Breast epithelium (tissue), 4 donors: Measurements from ENCODE around the gene CTTN. TPM values are rescaled to one million over a fixed set of nuclear protein-coding genes. Genes with fewer than 3 reads are reported as not detected.

Source experiments
- DNase-seq, 2 donors: peaks; one replicate each; pipeline ENCODE4 v3.0.0-alpha.2; 2019; ENCODE audit warnings: low spot score in 2 of 2
- H3K27ac ChIP-seq, 2 donors: fragments of 200-600 bp; sonication (generic) in 1 of 2; one replicate each; pipeline ENCODE4 v1.5.1; 2016 to 2019; ENCODE audit warnings: mild to moderate bottlenecking in 1 of 2
- H3K27me3 ChIP-seq, 2 donors: fragments of 200-600 bp; sonication (generic) in 1 of 2; one replicate each; pipeline versions ENCODE4 v1.5.1 to v1.6.0; 2017 to 2019; ENCODE audit warnings: control low read depth in 1 of 2, mild to moderate bottlenecking in 1 of 2
- H3K36me3 ChIP-seq: fragments of 200-600 bp; one replicate; pipeline ENCODE4 v1.5.1; 2019
- H3K4me1 ChIP-seq, 2 donors: fragments of 200-600 bp; sonication (generic); one replicate each; pipeline ENCODE4 v1.5.1; 2016 to 2019; ENCODE audit warnings: control low read depth in 1 of 2
- H3K4me3 ChIP-seq, 3 donors: fragments of 200-600 bp; sonication (generic); 1 replicate in 2 of 3; 2 replicates in 1 of 3; pipeline ENCODE4 v1.5.1; 2016 to 2019; ENCODE audit warnings: mild to moderate bottlenecking in 3 of 3, moderate library complexity in 2 of 3
- H3K9me3 ChIP-seq, 2 donors: fragments of 200-600 bp; sonication (generic) in 1 of 2; one replicate each; pipeline ENCODE4 v1.5.1; 2016 to 2019; ENCODE audit warnings: control low read depth in 1 of 2
- POLR2A ChIP-seq: fragments of 450-650 bp; IDR thresholded peaks from one replicate; pipeline ENCODE4 v1.6.1; 2016; ENCODE audit warnings: antibody characterized with exemption, mild to moderate bottlenecking, moderate library complexity
- POLR2AphosphoS5 ChIP-seq, 3 donors: sonication (generic); formaldehyde crosslinking; IDR thresholded peaks; one replicate each; pipeline ENCODE4 v1.6.1; 2017; ENCODE audit warnings: antibody characterized with exemption in 3 of 3
- intact Hi-C: fragments of 100-400 bp; cut with DNase I; formaldehyde crosslinking; loops from one replicate; pipeline ENCODE4 v1.15.1; 2023; ENCODE audit warnings: low total_unique reads
- total RNA-seq, 3 donors: library from RNA; depleted of rRNA; stranded (reverse); fragments of >200 nt; gene quantifications; one replicate each; pipeline ENCODE4 v1.1.0, GENCODE V29; 2016
- TF ChIP-seq, protein P1 (sequence below), 3 donors: fragments of 450-650 bp; IDR thresholded peaks; one replicate each; pipeline ENCODE4 v1.5.1; 2016 to 2017; ENCODE audit warnings: antibody characterized with exemption in 3 of 3, mild to moderate bottlenecking in 3 of 3, moderate library complexity in 3 of 3

CTTN gene
- total RNA-seq, 3 donors from 2014 or later, result 283 to 306 (median 285) TPM

DNA sequence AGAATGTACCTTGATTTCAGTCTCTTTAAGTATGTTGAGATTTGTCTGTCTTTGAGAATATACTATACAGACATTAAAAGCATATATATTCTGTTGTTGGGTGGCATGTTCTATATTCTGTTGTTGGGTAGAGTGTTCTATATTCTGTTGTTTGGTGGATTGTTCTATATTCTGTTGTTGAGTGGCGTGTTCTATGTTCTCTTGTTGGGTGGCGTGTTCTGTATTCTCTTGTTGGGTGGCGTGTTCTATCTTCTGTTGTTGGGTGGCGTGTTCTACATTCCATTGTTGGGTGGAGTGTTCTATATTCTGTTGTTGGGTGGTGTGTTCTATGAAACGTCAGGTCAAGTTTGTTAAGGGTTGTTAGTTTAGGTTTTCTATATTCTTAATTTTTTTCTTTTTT is 27.1 kb upstream of the CTTN start:
- H3K27ac ChIP-seq, result no peak overlapping the region
- intact Hi-C loops, result no loop called here
- no peaks in the 10 kb centered on the region for H3K36me3 ChIP-seq

GRCh38 chr11:70372076-70372475 is 26.3 kb upstream of the CTTN start:
- no peak overlapping the region for H3K4me3 ChIP-seq
- DNase-seq, result no peak
- no peaks in the 10 kb centered on the region for H3K9me3 ChIP-seq
- no peaks in the 10 kb centered on the region for H3K4me1 ChIP-seq
- H3K27me3 ChIP-seq, result no peaks in the 10 kb centered on the region
- intact Hi-C loops, result no loop called here
- no peaks in the 10 kb centered on the region for H3K36me3 ChIP-seq
- H3K27ac ChIP-seq, result no peak overlapping the region
- TF ChIP-seq, protein P1, sequence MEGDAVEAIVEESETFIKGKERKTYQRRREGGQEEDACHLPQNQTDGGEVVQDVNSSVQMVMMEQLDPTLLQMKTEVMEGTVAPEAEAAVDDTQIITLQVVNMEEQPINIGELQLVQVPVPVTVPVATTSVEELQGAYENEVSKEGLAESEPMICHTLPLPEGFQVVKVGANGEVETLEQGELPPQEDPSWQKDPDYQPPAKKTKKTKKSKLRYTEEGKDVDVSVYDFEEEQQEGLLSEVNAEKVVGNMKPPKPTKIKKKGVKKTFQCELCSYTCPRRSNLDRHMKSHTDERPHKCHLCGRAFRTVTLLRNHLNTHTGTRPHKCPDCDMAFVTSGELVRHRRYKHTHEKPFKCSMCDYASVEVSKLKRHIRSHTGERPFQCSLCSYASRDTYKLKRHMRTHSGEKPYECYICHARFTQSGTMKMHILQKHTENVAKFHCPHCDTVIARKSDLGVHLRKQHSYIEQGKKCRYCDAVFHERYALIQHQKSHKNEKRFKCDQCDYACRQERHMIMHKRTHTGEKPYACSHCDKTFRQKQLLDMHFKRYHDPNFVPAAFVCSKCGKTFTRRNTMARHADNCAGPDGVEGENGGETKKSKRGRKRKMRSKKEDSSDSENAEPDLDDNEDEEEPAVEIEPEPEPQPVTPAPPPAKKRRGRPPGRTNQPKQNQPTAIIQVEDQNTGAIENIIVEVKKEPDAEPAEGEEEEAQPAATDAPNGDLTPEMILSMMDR (IDR thresholded peaks at IDR 0.05), result no peak
- TF ChIP-seq POLR2A (no peak), POLR2AphosphoS5 (IDR thresholded peaks at IDR 0.05) (no peak)

More for the DNA sequence above, 27.1 kb upstream of the CTTN start:
- no peak for DNase-seq
- no peaks in the 10 kb centered on the region for H3K27me3 ChIP-seq
- H3K9me3 ChIP-seq, result no peaks in the 10 kb centered on the region
- TF ChIP-seq POLR2AphosphoS5 (IDR thresholded peaks at IDR 0.05), result no peak
- no peak for TF ChIP-seq POLR2A
- TF ChIP-seq, protein P1 (IDR thresholded peaks at IDR 0.05), result no peak
- H3K4me3 ChIP-seq, result no peak overlapping the region
- H3K4me1 ChIP-seq, result no peaks in the 10 kb centered on the region

- no peak overlapping the region for H3K4me3 ChIP-seq
- H3K36me3 ChIP-seq, result peaks cover 11% of the 10 kb centered on the region
- TF ChIP-seq POLR2A (no peak), POLR2AphosphoS5 (IDR thresholded peaks at IDR 0.05) (no peak)
- TF ChIP-seq, protein P1 (IDR thresholded peaks at IDR 0.05), result no peak
- no peaks in the 10 kb centered on the region for H3K9me3 ChIP-seq
- no peaks in the 10 kb centered on the region for H3K4me1 ChIP-seq
- no peak overlapping the region for H3K27ac ChIP-seq
- intact Hi-C loops, result no loop called here
- no peaks in the 10 kb centered on the region for H3K27me3 ChIP-seq
- DNase-seq, result no peak
These were observed 21.7 kb upstream of the CTTN start for GRCh38 chr11:70376621-70377020.

DNA sequence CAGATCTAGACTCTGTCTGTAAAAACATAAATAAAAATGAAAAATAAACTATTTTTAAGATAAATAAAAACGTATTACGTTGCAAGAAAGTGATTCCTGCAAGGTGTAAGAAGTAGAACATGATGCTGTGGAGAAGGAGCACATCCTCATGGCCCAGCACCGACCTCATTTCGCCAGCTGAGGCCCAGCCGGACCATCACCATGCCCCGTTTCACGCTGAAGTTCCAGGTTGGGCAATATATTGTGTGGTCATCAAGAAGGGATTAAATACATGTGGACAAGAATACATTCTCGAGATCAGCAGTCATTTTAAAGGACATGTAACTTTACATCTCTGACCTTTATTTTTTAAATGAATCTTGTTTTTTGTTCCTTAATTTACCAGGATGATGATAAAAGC is 20.7 kb upstream of the CTTN start:
- H3K36me3 ChIP-seq, result peaks cover 11% of the 10 kb centered on the region
- H3K27ac ChIP-seq, result no peak overlapping the region
- intact Hi-C loops, result no loop called here
- H3K4me1 ChIP-seq, result no peaks in the 10 kb centered on the region
- TF ChIP-seq, protein P1 (IDR thresholded peaks at IDR 0.05), result no peak
- TF ChIP-seq POLR2A (no peak), POLR2AphosphoS5 (IDR thresholded peaks at IDR 0.05) (no peak)
- no peaks in the 10 kb centered on the region for H3K27me3 ChIP-seq
- H3K4me3 ChIP-seq, result no peak overlapping the region
- DNase-seq, result no peak
- no peaks in the 10 kb centered on the region for H3K9me3 ChIP-seq

DNA sequence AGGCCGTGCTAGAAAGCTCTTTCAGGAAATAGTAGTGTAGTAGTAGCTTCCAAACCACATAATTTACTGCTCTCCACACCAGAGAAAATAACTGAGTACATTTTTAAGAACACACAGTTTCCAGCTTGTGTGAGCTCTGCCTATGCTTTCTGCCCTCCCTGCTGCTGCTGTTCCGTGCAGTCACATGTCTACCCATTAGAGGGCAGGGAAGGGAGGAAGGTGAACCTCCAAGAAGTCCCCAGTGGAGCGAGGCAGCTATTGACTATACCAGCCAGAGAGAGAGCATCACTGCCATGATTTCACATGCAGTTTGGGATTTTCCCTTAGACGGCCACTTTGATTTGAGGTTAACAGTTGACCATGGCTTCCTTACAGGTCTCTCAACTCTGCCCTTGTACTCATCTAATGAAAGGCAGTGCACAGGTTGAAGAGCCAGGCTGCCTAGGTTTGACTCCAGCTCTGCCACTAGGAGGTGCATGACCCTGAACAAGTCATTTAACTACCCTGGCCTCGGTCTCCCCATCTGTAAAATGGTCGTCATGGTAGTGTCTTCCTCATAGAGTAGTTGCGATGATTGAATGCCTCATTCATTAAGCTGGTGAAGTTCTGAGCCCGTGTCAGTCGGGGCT is 19.7 kb upstream of the CTTN start:
- Histone ChIP-seq H3K4me1 (no peaks in the 10 kb centered on the region), H3K27me3 (no peaks in the 10 kb centered on the region), H3K27ac (no peak overlapping the region), H3K36me3 (peaks cover 11% of the 10 kb centered on the region), H3K4me3 (no peak overlapping the region), H3K9me3 (no peaks in the 10 kb centered on the region)
- DNase-seq, result no peak
- TF ChIP-seq POLR2A, result no peak
- intact Hi-C loops, result no loop called here
